NCI-H510A (cell line): Measurements from ENCODE around the gene LRRFIP2.

ENCODE experiments used
- DNase-seq: peaks from one replicate; lab custom pipeline; 2025; lab: John Stamatoyannopoulos, UW

Gene LRRFIP2

GRCh38 chr3:37024820-37025405 is 149.5 kb downstream of the LRRFIP2 start:
- DNase-seq: no peak

- no peak for DNase-seq
Observed at GRCh38 chr3:37024092-37024491, 150.3 kb downstream of the LRRFIP2 start.

GRCh38 chr3:37017683-37018082 is 156.7 kb downstream of the LRRFIP2 start:
- no peak for DNase-seq

GRCh38 chr3:37016903-37017302 is 157.5 kb downstream of the LRRFIP2 start:
- DNase-seq: no peak

GRCh38 chr3:37015642-37016041 is 158.7 kb downstream of the LRRFIP2 start:
- no peak for DNase-seq

GRCh38 chr3:37014620-37015019 is 159.8 kb downstream of the LRRFIP2 start:
- no peak for DNase-seq
